Glutamatergic neuron (in vitro differentiated cells): ENCODE results near the gene GTPBP1. TPM values are rescaled to one million over a fixed set of nuclear protein-coding genes. Genes with fewer than 3 reads are reported as not detected.

ENCODE experiments used
- DNase-seq: peaks from one replicate; pipeline ENCODE4 v3.0.0; 2022
- H3K27ac Mint-ChIP-seq: one replicate; pipeline ENCODE4 v1.8.0; 2020; ENCODE audit warnings: mild to moderate bottlenecking, mixed read lengths, inconsistent platforms; ENCODE audit not compliant: unreplicated experiment
- H3K27me3 Mint-ChIP-seq: one replicate; pipeline ENCODE4 v1.8.0; 2020; ENCODE audit warnings: mild to moderate bottlenecking, moderate library complexity, mixed read lengths, inconsistent platforms; ENCODE audit not compliant: unreplicated experiment
- H3K36me3 Mint-ChIP-seq: one replicate; pipeline ENCODE4 v1.8.0; 2020; ENCODE audit warnings: mild to moderate bottlenecking, mixed read lengths, inconsistent platforms; ENCODE audit not compliant: unreplicated experiment
- H3K4me1 Mint-ChIP-seq: one replicate; pipeline ENCODE4 v1.8.0; 2020; ENCODE audit warnings: mild to moderate bottlenecking, low read depth, mixed read lengths, inconsistent platforms; ENCODE audit not compliant: unreplicated experiment
- H3K4me3 Mint-ChIP-seq: one replicate; pipeline ENCODE4 v1.8.0; 2020; ENCODE audit warnings: mild to moderate bottlenecking, mixed read lengths, inconsistent platforms; ENCODE audit not compliant: unreplicated experiment
- H3K9me3 Mint-ChIP-seq: one replicate; pipeline ENCODE4 v1.8.0; 2020; ENCODE audit warnings: mild to moderate bottlenecking, moderate library complexity, mixed read lengths, inconsistent platforms; ENCODE audit not compliant: unreplicated experiment
- total RNA-seq: library from RNA; stranded (reverse); fragmentation: NEBNext Ultra II Directional; extraction: Animal tissue kit (Norgen Biotek cat#: 25700); gene quantifications from one replicate; pipeline ENCODE4 v1.2.1, GENCODE V29; 2021; ENCODE audit not compliant: unreplicated experiment
- TF ChIP-seq, protein P1 (sequence below): fragments of 200-600 bp; sonication (generic); IDR thresholded peaks from one replicate; pipeline ENCODE4 v1.5.0; 2021; ENCODE audit not compliant: partially characterized antibody, unreplicated experiment

The GTPBP1 gene
- total RNA-seq, 1 donor from 2014 or later: 55.6 TPM

DNA sequence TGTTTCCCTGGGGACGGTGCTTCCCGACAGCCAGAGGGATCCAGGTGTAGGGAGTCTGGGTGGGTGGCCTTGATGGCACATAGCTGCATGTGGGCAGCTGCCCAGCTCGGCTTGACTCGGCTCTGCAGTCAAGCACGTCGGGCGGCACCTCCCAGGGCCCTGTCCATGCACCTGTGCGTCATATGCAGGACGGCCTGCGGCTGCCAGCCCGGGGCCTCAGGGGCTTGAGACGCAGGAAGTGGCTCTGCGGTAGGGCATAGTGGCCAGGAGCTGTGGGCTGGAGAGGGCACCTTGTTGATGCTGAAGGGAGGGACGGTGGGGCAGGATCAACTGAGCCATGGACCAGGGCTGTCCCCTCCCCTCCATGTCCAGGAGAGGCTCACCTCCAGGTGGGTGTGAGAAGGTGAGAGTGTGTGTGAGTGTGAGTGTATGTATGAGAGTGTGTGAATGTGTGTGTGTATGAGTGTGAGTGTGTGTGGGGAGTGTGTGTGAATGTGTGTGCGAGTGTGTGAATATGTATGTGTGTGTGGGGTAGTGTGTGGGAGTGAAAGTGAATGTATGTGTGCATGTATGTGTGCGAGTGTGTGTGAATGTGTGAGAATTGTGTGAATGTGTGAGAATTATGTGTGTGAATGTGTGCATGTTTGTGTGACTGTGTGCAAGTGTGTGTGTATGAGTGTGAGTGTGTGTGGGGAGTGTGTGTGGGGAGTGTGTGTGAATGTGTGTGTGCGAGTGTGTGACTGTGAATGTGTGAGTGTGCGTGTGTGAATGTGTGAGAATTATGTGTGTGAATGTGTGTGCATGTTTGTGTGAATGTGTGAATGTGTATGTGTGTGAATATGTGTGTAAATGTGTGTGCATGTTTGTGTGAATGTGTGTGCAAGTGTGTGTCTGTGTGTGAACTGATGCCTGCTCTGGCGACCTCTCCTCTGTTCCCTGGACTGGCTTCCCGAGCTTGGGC, 55.7 kb downstream of the GTPBP1 start:
- Mint-ChIP-seq H3K4me1 (peaks cover 33% of the 10 kb centered on the region), H3K27ac (peak overlapping the region; percentile 85), H3K36me3 (no peaks in the 10 kb centered on the region), H3K9me3 (peaks cover 4% of the 10 kb centered on the region), H3K4me3 (no peak overlapping the region), H3K27me3 (peaks cover 12% of the 10 kb centered on the region)
- no peak for DNase-seq
- TF ChIP-seq, protein P1, sequence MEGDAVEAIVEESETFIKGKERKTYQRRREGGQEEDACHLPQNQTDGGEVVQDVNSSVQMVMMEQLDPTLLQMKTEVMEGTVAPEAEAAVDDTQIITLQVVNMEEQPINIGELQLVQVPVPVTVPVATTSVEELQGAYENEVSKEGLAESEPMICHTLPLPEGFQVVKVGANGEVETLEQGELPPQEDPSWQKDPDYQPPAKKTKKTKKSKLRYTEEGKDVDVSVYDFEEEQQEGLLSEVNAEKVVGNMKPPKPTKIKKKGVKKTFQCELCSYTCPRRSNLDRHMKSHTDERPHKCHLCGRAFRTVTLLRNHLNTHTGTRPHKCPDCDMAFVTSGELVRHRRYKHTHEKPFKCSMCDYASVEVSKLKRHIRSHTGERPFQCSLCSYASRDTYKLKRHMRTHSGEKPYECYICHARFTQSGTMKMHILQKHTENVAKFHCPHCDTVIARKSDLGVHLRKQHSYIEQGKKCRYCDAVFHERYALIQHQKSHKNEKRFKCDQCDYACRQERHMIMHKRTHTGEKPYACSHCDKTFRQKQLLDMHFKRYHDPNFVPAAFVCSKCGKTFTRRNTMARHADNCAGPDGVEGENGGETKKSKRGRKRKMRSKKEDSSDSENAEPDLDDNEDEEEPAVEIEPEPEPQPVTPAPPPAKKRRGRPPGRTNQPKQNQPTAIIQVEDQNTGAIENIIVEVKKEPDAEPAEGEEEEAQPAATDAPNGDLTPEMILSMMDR: no peak

GRCh38 chr22:38762551-38762983, 56.8 kb downstream of the GTPBP1 start:
- peaks cover 27% of the 10 kb centered on the region for H3K4me1 Mint-ChIP-seq
- no peak overlapping the region for H3K4me3 Mint-ChIP-seq
- peaks cover 3% of the 10 kb centered on the region for H3K9me3 Mint-ChIP-seq
- peak; percentile 60 for DNase-seq
- H3K36me3 Mint-ChIP-seq: no peaks in the 10 kb centered on the region
- TF ChIP-seq, protein P1: no peak
- H3K27ac Mint-ChIP-seq: peak overlapping the region; percentile 43
- peaks cover 10% of the 10 kb centered on the region for H3K27me3 Mint-ChIP-seq

- no peak overlapping the region for H3K27ac Mint-ChIP-seq
- TF ChIP-seq, protein P1: peak; percentile 67
- H3K4me3 Mint-ChIP-seq: no peak overlapping the region
Observed at GRCh38 chr22:38766076-38766777, 60.5 kb downstream of the GTPBP1 start.

GRCh38 chr22:38767313-38767712, 61.6 kb downstream of the GTPBP1 start:
- DNase-seq: no peak
- no peaks in the 10 kb centered on the region for H3K9me3 Mint-ChIP-seq
- peaks cover 7% of the 10 kb centered on the region for H3K4me1 Mint-ChIP-seq
- no peaks in the 10 kb centered on the region for H3K36me3 Mint-ChIP-seq
- H3K4me3 Mint-ChIP-seq: no peak overlapping the region
- no peak overlapping the region for H3K27ac Mint-ChIP-seq
- TF ChIP-seq, protein P1: no peak
- H3K27me3 Mint-ChIP-seq: peaks cover 6% of the 10 kb centered on the region

More at GRCh38 chr22:38766076-38766777, 60.5 kb downstream of the GTPBP1 start:
- H3K27me3 Mint-ChIP-seq: peaks cover 4% of the 10 kb centered on the region
- no peaks in the 10 kb centered on the region for H3K36me3 Mint-ChIP-seq
- no peaks in the 10 kb centered on the region for H3K9me3 Mint-ChIP-seq
- peak; percentile 82 for DNase-seq
- H3K4me1 Mint-ChIP-seq: peaks cover 7% of the 10 kb centered on the region
